B cell (primary cell): ENCODE measurements around the gene LIPN. TPM values are rescaled to one million over a fixed set of nuclear protein-coding genes. Genes with fewer than 3 reads are reported as not detected.

Experiments
- ATAC-seq: fragments of 200-7000 bp; cut with Tn5 transposase; one replicate; pipeline ENCODE4 v1.10.0; 2021; ENCODE audit warnings: low read depth, mild to moderate bottlenecking, moderate number of reproducible peaks, moderate library complexity
- CTCF ChIA-PET: fragments of 350-600 bp; sonication (Branson Sonifier 250); formaldehyde crosslinking; loops from one replicate; lab custom pipeline; 2021; ENCODE audit warnings: antibody characterized with exemption, inconsistent platforms; lab: Charles Lee
- POLR2A ChIA-PET: fragments of 350-600 bp; sonication (Branson Sonifier 250); formaldehyde crosslinking; loops from one replicate; lab custom pipeline; 2021; ENCODE audit warnings: antibody characterized with exemption; lab: Charles Lee
- DNase-seq: peaks from one replicate; pipeline ENCODE4 v3.0.0; 2013
- H2AFZ ChIP-seq: 2 replicates; pipeline ENCODE4 v1.6.1; 2012; ENCODE audit warnings: mild to moderate bottlenecking, low read depth, low read length; ENCODE audit not compliant: insufficient read depth, poor library complexity, severe bottlenecking
- H3K27ac ChIP-seq, 2 donors: 1 replicate in 1 of 2; 2 replicates in 1 of 2; pipeline ENCODE4 v1.5.1; 2012 to 2013; ENCODE audit warnings: low read length in 2 of 2, mild to moderate bottlenecking in 2 of 2, moderate library complexity in 1 of 2
- H3K27me3 ChIP-seq, 4 experiments: fragments of 200-600 bp in 1 of 4; sonication (generic) in 1 of 4; replicated peaks in 1 of 4; 1 replicate in 2 of 4; 2 replicates in 2 of 4; pipeline versions ENCODE4 v1.6.1 to v1.7.0; 2013 to 2016; ENCODE audit warnings: low read length in 3 of 4, mild to moderate bottlenecking in 2 of 4, mixed read lengths in 1 of 4, moderate library complexity in 1 of 4; ENCODE audit not compliant: insufficient read depth in 4 of 4, control insufficient read depth in 3 of 4; ENCODE audit errors: control extremely low read depth in 1 of 4
- H3K36me3 ChIP-seq, 2 experiments: replicated peaks in 1 of 2; 1 replicate in 1 of 2; 2 replicates in 1 of 2; pipeline versions ENCODE4 v1.6.1 to v1.7.1; 2013; ENCODE audit warnings: low read length in 1 of 2; ENCODE audit not compliant: insufficient read depth in 2 of 2, control insufficient read depth in 1 of 2; ENCODE audit errors: control extremely low read depth in 1 of 2, extremely low read depth in 1 of 2
- H3K4me1 ChIP-seq, 2 donors: fragments of 200-600 bp in 1 of 2; sonication (generic) in 1 of 2; 1 replicate in 1 of 2; 2 replicates in 1 of 2; pipeline versions ENCODE4 v1.5.1 to v1.6.1; 2013 to 2017; ENCODE audit warnings: low read length in 2 of 2; ENCODE audit not compliant: control insufficient read depth in 2 of 2, insufficient read depth in 2 of 2
- H3K4me2 ChIP-seq: replicated peaks from 2 replicates; pipeline ENCODE3; 2012; ENCODE audit warnings: mild to moderate bottlenecking, low read depth, low read length; ENCODE audit not compliant: poor library complexity, severe bottlenecking
- H3K4me3 ChIP-seq, 5 experiments: fragments of 200-600 bp in 1 of 5; sonication (generic) in 1 of 5; 1 replicate in 3 of 5; 2 replicates in 2 of 5; pipeline versions ENCODE4 v1.5.1 to v1.7.0; 2011 to 2016; ENCODE audit warnings: low read length in 4 of 5, mild to moderate bottlenecking in 4 of 5, low read depth in 2 of 5, control low read depth in 1 of 5, moderate library complexity in 1 of 5; ENCODE audit not compliant: insufficient read depth in 1 of 5; ENCODE audit errors: control extremely low read depth in 1 of 5, extremely low read depth in 1 of 5
- H3K79me2 ChIP-seq: fragments of 200-600 bp; sonication (generic); one replicate; pipeline ENCODE4 v1.6.0; 2016; ENCODE audit warnings: low read length; ENCODE audit not compliant: control insufficient read depth, insufficient read depth
- H3K9ac ChIP-seq: fragments of 200-600 bp; sonication (generic); 2 replicates; pipeline ENCODE4 v1.6.1; 2017; ENCODE audit warnings: mild to moderate bottlenecking, low read length, moderate library complexity
- H3K9me3 ChIP-seq, 3 donors: one replicate each; pipeline versions ENCODE4 v1.6.1 to v1.7.1; 2013; ENCODE audit warnings: low read length in 2 of 3; ENCODE audit not compliant: control insufficient read depth in 2 of 3, insufficient read depth in 1 of 3; ENCODE audit errors: control extremely low read depth in 1 of 3
- H4K20me1 ChIP-seq: 2 replicates; pipeline ENCODE4 v1.6.0; 2012; ENCODE audit warnings: mild to moderate bottlenecking, low read length; ENCODE audit not compliant: insufficient read depth, control insufficient read depth, poor library complexity, severe bottlenecking
- H3K27ac Mint-ChIP-seq: one replicate; pipeline ENCODE4 v1.8.0; 2021; ENCODE audit warnings: mixed read lengths
- H3K27me3 Mint-ChIP-seq: one replicate; pipeline ENCODE4 v1.8.0; 2021; ENCODE audit warnings: mixed read lengths
- H3K4me1 Mint-ChIP-seq: one replicate; pipeline ENCODE4 v1.8.0; 2021; ENCODE audit warnings: mixed read lengths
- H3K4me3 Mint-ChIP-seq: one replicate; pipeline ENCODE4 v1.8.0; 2021; ENCODE audit warnings: mixed read lengths
- H3K9me3 Mint-ChIP-seq: one replicate; pipeline ENCODE4 v1.8.0; 2022; ENCODE audit warnings: mixed read lengths; ENCODE audit not compliant: insufficient read depth
- CTCF ChIP-seq: fragments of 200-600 bp; IDR thresholded peaks from one replicate; pipeline ENCODE4 v1.8.0; 2022; ENCODE audit warnings: antibody characterized with exemption, mild to moderate bottlenecking
- EZH2 ChIP-seq: IDR thresholded peaks from 2 replicates; pipeline ENCODE4 v1.6.1; 2012; ENCODE audit warnings: borderline replicate concordance, low read depth, mild to moderate bottlenecking, moderate library complexity, low read length; ENCODE audit not compliant: insufficient read depth, poor library complexity, severe bottlenecking
- WGBS: methylation state at CpG from one replicate; pipeline ENCODE4 v1.1.5; 2013; ENCODE audit warnings: missing lambda C conversion rate; ENCODE audit not compliant: insufficient coverage; 5-methylcytosine and 5-hydroxymethylcytosine counted together
- intact Hi-C: fragments of 100-400 bp; cut with micrococcal nuclease; formaldehyde crosslinking; loops from one replicate; pipeline ENCODE4 v1.10.0; 2022
- polyA plus RNA-seq: library from polyadenylated mRNA; depleted of rRNA; stranded (reverse); fragments of >200 nt; gene quantifications from 2 replicates; pipeline ENCODE4 v1.2.3, GENCODE V29; 2012
- total RNA-seq, 2 donors: library from RNA; stranded (reverse); fragments of 120-200 nt in 1 of 2; gene quantifications; 1 replicate in 1 of 2; 2 replicates in 1 of 2; pipeline versions ENCODE4 v1.2.3 to v1.2.4, GENCODE V29; 2013 to 2022

The LIPN gene
- total and polyA plus RNA-seq, 2 donors (not counting 1 experiment from before 2014, with no cell fraction given) = 0.12 TPM; not detected in 1

DNA sequence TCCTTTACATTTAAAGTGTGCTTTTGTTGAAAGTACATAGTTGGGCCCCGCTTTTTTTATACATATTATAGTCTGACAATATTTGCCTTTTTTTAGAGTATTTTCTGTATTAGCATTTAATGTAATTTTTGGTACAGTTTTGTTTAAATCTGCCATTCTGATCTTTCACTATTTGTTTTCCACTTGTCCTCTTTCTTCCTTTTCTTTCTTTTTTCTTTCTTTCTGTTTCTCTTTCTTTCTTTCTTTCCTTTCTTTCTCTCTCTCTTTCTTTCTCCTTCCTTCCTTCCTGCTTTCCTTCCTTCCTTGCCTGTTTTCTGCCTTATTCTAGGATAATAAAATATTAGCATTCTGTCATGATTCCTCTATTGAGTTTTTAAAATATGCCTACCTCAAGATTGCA, 44.3 kb upstream of the LIPN start:
- Mint-ChIP-seq H3K4me3 (no peak overlapping the region), H3K27me3 (peaks cover 17% of the 10 kb centered on the region), H3K4me1 (no peaks in the 10 kb centered on the region), H3K9me3 (no peaks in the 10 kb centered on the region), H3K27ac (no peak overlapping the region)
- no peak for TF ChIP-seq EZH2
- H3K79me2 ChIP-seq = no peaks in the 10 kb centered on the region
- DNase-seq = no peak
- H2AFZ ChIP-seq = no peak overlapping the region
- no CpG with 5 or more reads among the region's 1 CpG for WGBS
- H3K9me3 ChIP-seq = no peaks in the 10 kb centered on the region
- H3K27ac ChIP-seq = no peak overlapping the region
- H3K4me2 ChIP-seq = no peak overlapping the region
- no peak overlapping the region for H3K9ac ChIP-seq
- H3K4me3 ChIP-seq = no peak overlapping the region
- no peaks in the 10 kb centered on the region for H3K36me3 ChIP-seq
- H3K4me1 ChIP-seq = no peaks in the 10 kb centered on the region
- ChIA-PET CTCF (no interaction called here), POLR2A (no interaction called here)
- no peaks in the 10 kb centered on the region for H3K27me3 ChIP-seq
- ATAC-seq = no peak
- no peaks in the 10 kb centered on the region for H4K20me1 ChIP-seq
- intact Hi-C loops = no loop called here

DNA sequence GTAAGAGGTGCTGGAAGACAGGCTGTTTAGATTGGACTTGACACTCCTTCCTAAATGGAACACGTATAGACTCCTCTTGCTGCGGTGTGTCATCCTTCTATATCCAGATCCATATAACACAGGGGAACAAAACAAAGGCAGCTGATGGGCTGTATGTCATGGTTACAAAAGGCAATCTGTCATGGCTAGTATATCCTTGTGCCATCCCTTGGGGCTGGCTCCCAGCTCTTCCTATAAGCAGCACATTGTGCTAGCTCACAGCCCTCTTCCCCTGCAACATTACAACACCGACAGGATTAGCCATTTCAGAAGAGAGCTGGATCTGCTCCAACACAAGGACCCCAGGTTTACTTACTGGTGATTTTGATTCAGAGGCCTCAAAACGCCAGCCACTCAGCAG, 38.4 kb upstream of the LIPN start:
- Histone ChIP-seq H3K27me3 (no peaks in the 10 kb centered on the region), H3K79me2 (no peaks in the 10 kb centered on the region), H4K20me1 (no peaks in the 10 kb centered on the region), H3K27ac (no peak overlapping the region), H3K9ac (no peak overlapping the region), H3K36me3 (no peaks in the 10 kb centered on the region), H3K4me3 (no peak overlapping the region), H3K9me3 (no peaks in the 10 kb centered on the region), H3K4me1 (no peaks in the 10 kb centered on the region), H2AFZ (no peak overlapping the region), H3K4me2 (no peak overlapping the region)
- WGBS = 100% methylated on average over 1 of the region's 4 CpGs
- no peak for DNase-seq
- H3K9me3 Mint-ChIP-seq = no peaks in the 10 kb centered on the region
- no peak overlapping the region for H3K27ac Mint-ChIP-seq
- peaks cover 12% of the 10 kb centered on the region for H3K27me3 Mint-ChIP-seq
- intact Hi-C loops = no loop called here
- CTCF ChIA-PET = no interaction called here
- no peak for ATAC-seq
- POLR2A ChIA-PET = no interaction called here
- peaks cover 6% of the 10 kb centered on the region for H3K4me1 Mint-ChIP-seq
- TF ChIP-seq CTCF (no peak), EZH2 (no peak)
- H3K4me3 Mint-ChIP-seq = no peak overlapping the region
